SH-SY5Y (cell line): ENCODE measurements around the gene ZBTB20.

Experiments used
- GATA2 ChIP-seq: IDR thresholded peaks from 2 replicates; pipeline ENCODE4 v1.6.1; 2011; ENCODE audit warnings: mild to moderate bottlenecking, low read depth, low read length
- GATA3 ChIP-seq: IDR thresholded peaks from 2 replicates; pipeline ENCODE4 v1.6.1; 2011; ENCODE audit warnings: low read depth, mild to moderate bottlenecking, low read length, moderate library complexity

- no peak for TF ChIP-seq GATA2
- TF ChIP-seq GATA3: no peak
Measured at GRCh38 chr3:114406286-114406685, 740.8 kb downstream of the ZBTB20 start.
